HCT116 (cell line): ENCODE results near the gene GAB2. TPM values are rescaled to one million over a fixed set of nuclear protein-coding genes. Genes with fewer than 3 reads are reported as not detected.

Experiments
- ATAC-seq: fragments of 200-7000 bp; cut with Tn5 transposase; 2 replicates; pipeline ENCODE4 v1.9.1; 2020; ENCODE audit warnings: mild to moderate bottlenecking, moderate library complexity
- BruUV-seq: library from RNA; stranded (reverse); fragments of 400-500 nt; replicated peaks from 2 replicates; lab custom pipeline; 2021; lab: Mats Ljungman, UMichigan
- CTCF ChIA-PET: fragments of 300-600 bp; sonication (Branson Sonifier 250); formaldehyde crosslinking; loops from one replicate; lab custom pipeline; 2021; ENCODE audit warnings: antibody characterized with exemption; lab: Charles Lee
- POLR2A ChIA-PET: fragments of 300-600, 350-600 bp; sonication (Branson Sonifier 250); formaldehyde crosslinking; loops from one replicate; lab custom pipeline; 2021; ENCODE audit warnings: antibody characterized with exemption; lab: Charles Lee
- RAD21 ChIA-PET, 2 experiments: fragments of 300-600 bp; sonication (Branson Sonifier 250); formaldehyde crosslinking; loops; one replicate each; lab custom pipeline; 2023; ENCODE audit warnings: low total read pairs in 2 of 2; ENCODE audit not compliant: uncharacterized antibody in 2 of 2, unreplicated experiment in 2 of 2, low non-redundant PET in 1 of 2; lab: Charles Lee
- DNase-seq: peaks from one replicate; pipeline ENCODE4 v3.0.0-alpha.2; 2010; ENCODE audit warnings: low read depth, low spot score
- H2AFZ ChIP-seq: fragments of 200-600 bp; shearing (Covaris generic), sonication (generic); 2 replicates; pipeline ENCODE4 v1.6.1; 2017; ENCODE audit warnings: low read depth, mixed run types, mixed read lengths, antibody characterized with exemption, low read length; ENCODE audit not compliant: poor library complexity, severe bottlenecking
- H3K27ac ChIP-seq: 2 replicates; pipeline ENCODE4 v1.5.1; 2012; ENCODE audit warnings: low read depth, low read length
- H3K27me3 ChIP-seq: fragments of 200-600 bp; sonication (generic); 2 replicates; pipeline ENCODE4 v1.6.1; 2016; ENCODE audit warnings: mixed run types, low read length, mixed read lengths; ENCODE audit not compliant: insufficient read depth
- H3K36me3 ChIP-seq, 2 experiments: fragments of 200-500 bp in 1 of 2; fragments of 200-600 bp in 1 of 2; sonication (Bioruptor generic) in 1 of 2; sonication (generic) in 1 of 2; 2 replicates each; pipeline versions ENCODE4 v1.5.1 to v1.6.1; 2014 to 2016; ENCODE audit warnings: low read length in 2 of 2, inconsistent platforms in 1 of 2, mixed read lengths in 1 of 2, mixed run types in 1 of 2; ENCODE audit not compliant: insufficient read depth in 2 of 2, control insufficient read depth in 1 of 2
- H3K4me1 ChIP-seq, 2 experiments: fragments of 200-600 bp in 1 of 2; sonication (generic) in 1 of 2; 2 replicates each; pipeline versions ENCODE4 v1.5.1 to v1.6.1; 2012 to 2017; ENCODE audit warnings: low read length in 2 of 2, inconsistent platforms in 1 of 2, mild to moderate bottlenecking in 1 of 2, mixed read lengths in 1 of 2, mixed run types in 1 of 2, moderate library complexity in 1 of 2; ENCODE audit not compliant: insufficient read depth in 2 of 2, control insufficient read depth in 1 of 2
- H3K4me2 ChIP-seq: fragments of 200-600 bp; sonication (generic); 2 replicates; pipeline ENCODE4 v1.6.1; 2017; ENCODE audit warnings: mixed run types, low read length, mixed read lengths
- H3K4me3 ChIP-seq, 2 experiments: fragments of 200-600 bp in 1 of 2; sonication (generic) in 1 of 2; replicated peaks in 1 of 2; 2 replicates each; pipeline ENCODE4 v1.5.1; 2011 to 2016; ENCODE audit warnings: low read length in 2 of 2, control low read depth in 1 of 2, low read depth in 1 of 2, mild to moderate bottlenecking in 1 of 2, mixed read lengths in 1 of 2, mixed run types in 1 of 2
- H3K79me2 ChIP-seq: fragments of 200-600 bp; sonication (generic); 2 replicates; pipeline ENCODE4 v1.6.1; 2017; ENCODE audit warnings: mild to moderate bottlenecking, mixed run types, low read length, moderate library complexity, mixed read lengths; ENCODE audit not compliant: insufficient read depth
- H3K9ac ChIP-seq: fragments of 200-600 bp; sonication (generic); 2 replicates; pipeline ENCODE4 v1.6.1; 2016; ENCODE audit warnings: low read length, mixed read lengths
- H3K9me2 ChIP-seq: fragments of 200-600 bp; sonication (generic), shearing (Covaris generic); 2 replicates; pipeline ENCODE4 v1.6.1; 2017; ENCODE audit warnings: mixed run types, mild to moderate bottlenecking, moderate library complexity; ENCODE audit not compliant: insufficient read depth
- H3K9me3 ChIP-seq, 2 experiments: fragments of 200-500 bp in 1 of 2; fragments of 200-600 bp in 1 of 2; sonication (Bioruptor generic) in 1 of 2; sonication (generic) in 1 of 2; 2 replicates each; pipeline ENCODE4 v1.6.1; 2014 to 2017; ENCODE audit warnings: low read length in 2 of 2, mixed read lengths in 2 of 2, inconsistent platforms in 1 of 2, low read depth in 1 of 2, mild to moderate bottlenecking in 1 of 2, mixed run types in 1 of 2, moderate library complexity in 1 of 2; ENCODE audit not compliant: control insufficient read depth in 1 of 2, insufficient read depth in 1 of 2
- H4K20me1 ChIP-seq: fragments of 200-600 bp; sonication (generic), shearing (Covaris generic); 2 replicates; pipeline ENCODE4 v1.6.1; 2017; ENCODE audit warnings: mixed run types, mild to moderate bottlenecking, moderate library complexity; ENCODE audit not compliant: insufficient read depth
- CBX3 ChIP-seq: IDR thresholded peaks from 2 replicates; pipeline ENCODE4 v1.6.1; 2012; ENCODE audit warnings: low read depth
- CEBPB ChIP-seq: IDR thresholded peaks from 2 replicates; pipeline ENCODE4 v1.6.1; 2012; ENCODE audit warnings: low read depth
- EGR1 ChIP-seq: IDR thresholded peaks from 2 replicates; pipeline ENCODE4 v1.6.1; 2012; ENCODE audit warnings: low read depth
- EZH2phosphoT487 ChIP-seq: fragments of 200-600 bp; IDR thresholded peaks from 2 replicates; pipeline ENCODE4 v1.6.1; 2018; ENCODE audit warnings: antibody characterized with exemption, borderline replicate concordance
- FOSL1 ChIP-seq: IDR thresholded peaks from 2 replicates; pipeline ENCODE4 v1.6.1; 2012; ENCODE audit warnings: low read depth
- JUND ChIP-seq: IDR thresholded peaks from 2 replicates; pipeline ENCODE4 v1.6.1; 2012
- POLR2AphosphoS5 ChIP-seq: IDR thresholded peaks from 2 replicates; pipeline ENCODE4 v1.6.1; 2011; ENCODE audit warnings: mild to moderate bottlenecking, low read depth, low read length, moderate library complexity
- RAD21 ChIP-seq: IDR thresholded peaks from 2 replicates; pipeline ENCODE4 v1.6.1; 2012; ENCODE audit warnings: low read depth, mild to moderate bottlenecking
- SIN3A ChIP-seq: IDR thresholded peaks from 2 replicates; pipeline ENCODE4 v1.6.1; 2012; ENCODE audit warnings: low read depth
- SP1 ChIP-seq: IDR thresholded peaks from 2 replicates; pipeline ENCODE4 v1.6.1; 2012; ENCODE audit warnings: low read depth
- SRF ChIP-seq: IDR thresholded peaks from 2 replicates; pipeline ENCODE4 v1.6.1; 2012; ENCODE audit warnings: low read depth
- TCF7L2 ChIP-seq: IDR thresholded peaks from 2 replicates; pipeline ENCODE4 v1.7.0; 2011; ENCODE audit warnings: borderline replicate concordance, inconsistent platforms; ENCODE audit not compliant: insufficient read depth, insufficient read length; ENCODE audit errors: extremely low read depth
- ZFX ChIP-seq: fragments of 450-650 bp; IDR thresholded peaks from 2 replicates; pipeline ENCODE4 v1.6.1; 2017
- intact Hi-C: fragments of 100-400 bp; cut with micrococcal nuclease; formaldehyde crosslinking; loops from 2 replicates; pipeline ENCODE4 v1.10.0; 2022
- total RNA-seq: library from RNA; stranded (reverse); gene quantifications from one replicate; pipeline ENCODE4 v1.2.1, GENCODE V29; 2021; ENCODE audit not compliant: unreplicated experiment
- TF ChIP-seq, protein P1 (sequence below): IDR thresholded peaks from 2 replicates; pipeline ENCODE4 v1.6.1; 2012; ENCODE audit warnings: low read depth
- TF ChIP-seq, protein P2 (sequence below): IDR thresholded peaks from 2 replicates; pipeline ENCODE4 v1.6.1; 2012

GAB2 gene
- total RNA-seq, 1 experiment from 2014 or later: 1.9 TPM

GRCh38 chr11:78457448-78457847 lies 39.8 kb upstream of the GAB2 start:
- intact Hi-C loops: no loop called here
- CTCF ChIA-PET: no interaction called here
- H3K4me3 ChIP-seq: no peak overlapping the region
- H3K4me2 ChIP-seq: no peak overlapping the region
- ATAC-seq (no peak), DNase-seq (no peak)
- H4K20me1 ChIP-seq: no peaks in the 10 kb centered on the region
- no TSS peak for BruUV-seq
- peaks cover 2 to 18% of the 10 kb centered on the region in 2 experiments; a peak in 1 of 4 replicates for H3K36me3 ChIP-seq
- TF ChIP-seq POLR2AphosphoS5 (no peak), FOSL1 (no peak), SRF (no peak), TCF7L2 (no peak), RAD21 (no peak), SIN3A (no peak), SP1 (no peak), EGR1 (no peak), EZH2phosphoT487 (no peak), CBX3 (no peak), ZFX (no peak), CEBPB (no peak), JUND (no peak)
- TF ChIP-seq, protein P1, sequence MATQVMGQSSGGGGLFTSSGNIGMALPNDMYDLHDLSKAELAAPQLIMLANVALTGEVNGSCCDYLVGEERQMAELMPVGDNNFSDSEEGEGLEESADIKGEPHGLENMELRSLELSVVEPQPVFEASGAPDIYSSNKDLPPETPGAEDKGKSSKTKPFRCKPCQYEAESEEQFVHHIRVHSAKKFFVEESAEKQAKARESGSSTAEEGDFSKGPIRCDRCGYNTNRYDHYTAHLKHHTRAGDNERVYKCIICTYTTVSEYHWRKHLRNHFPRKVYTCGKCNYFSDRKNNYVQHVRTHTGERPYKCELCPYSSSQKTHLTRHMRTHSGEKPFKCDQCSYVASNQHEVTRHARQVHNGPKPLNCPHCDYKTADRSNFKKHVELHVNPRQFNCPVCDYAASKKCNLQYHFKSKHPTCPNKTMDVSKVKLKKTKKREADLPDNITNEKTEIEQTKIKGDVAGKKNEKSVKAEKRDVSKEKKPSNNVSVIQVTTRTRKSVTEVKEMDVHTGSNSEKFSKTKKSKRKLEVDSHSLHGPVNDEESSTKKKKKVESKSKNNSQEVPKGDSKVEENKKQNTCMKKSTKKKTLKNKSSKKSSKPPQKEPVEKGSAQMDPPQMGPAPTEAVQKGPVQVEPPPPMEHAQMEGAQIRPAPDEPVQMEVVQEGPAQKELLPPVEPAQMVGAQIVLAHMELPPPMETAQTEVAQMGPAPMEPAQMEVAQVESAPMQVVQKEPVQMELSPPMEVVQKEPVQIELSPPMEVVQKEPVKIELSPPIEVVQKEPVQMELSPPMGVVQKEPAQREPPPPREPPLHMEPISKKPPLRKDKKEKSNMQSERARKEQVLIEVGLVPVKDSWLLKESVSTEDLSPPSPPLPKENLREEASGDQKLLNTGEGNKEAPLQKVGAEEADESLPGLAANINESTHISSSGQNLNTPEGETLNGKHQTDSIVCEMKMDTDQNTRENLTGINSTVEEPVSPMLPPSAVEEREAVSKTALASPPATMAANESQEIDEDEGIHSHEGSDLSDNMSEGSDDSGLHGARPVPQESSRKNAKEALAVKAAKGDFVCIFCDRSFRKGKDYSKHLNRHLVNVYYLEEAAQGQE: no peak
- TF ChIP-seq, protein P2, sequence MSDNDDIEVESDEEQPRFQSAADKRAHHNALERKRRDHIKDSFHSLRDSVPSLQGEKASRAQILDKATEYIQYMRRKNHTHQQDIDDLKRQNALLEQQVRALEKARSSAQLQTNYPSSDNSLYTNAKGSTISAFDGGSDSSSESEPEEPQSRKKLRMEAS: no peak
- POLR2A ChIA-PET: no interaction called here
- no peaks in the 10 kb centered on the region for H3K4me1 ChIP-seq
- H3K9me3 ChIP-seq: no peaks in the 10 kb centered on the region
- H3K79me2 ChIP-seq: no peaks in the 10 kb centered on the region
- no peak overlapping the region for H3K27ac ChIP-seq
- H3K27me3 ChIP-seq: no peaks in the 10 kb centered on the region
- H2AFZ ChIP-seq: no peak overlapping the region
- H3K9me2 ChIP-seq: no peaks in the 10 kb centered on the region
- RAD21 ChIA-PET: no interaction called here
- H3K9ac ChIP-seq: no peak overlapping the region
